ENCODE results near the gene VPS37C.
"Not testable (repeated sequence)": the region's sequence is repeated elsewhere in the genome, so short reads cannot be mapped to it uniquely, and the experiment has no call there.

The VPS37C gene

GRCh38 chr11:61102667-61103571 lies 58.3 kb downstream of the VPS37C start:
- FAIRE-seq (no peak), DNase-seq (ENCODE audit: low spot score) (no peak)

GRCh38 chr11:61098778-61099177 lies 62.4 kb downstream of the VPS37C start:
- no peak for DNase-seq (ENCODE audit: low spot score)
- FAIRE-seq = no peak

- FAIRE-seq; DNase-seq (ENCODE audit: low spot score): not testable (repeated sequence)
Observed at GRCh38 chr11:61098261-61098660, 63.0 kb downstream of the VPS37C start.

GRCh38 chr11:61095021-61095420 lies 66.2 kb downstream of the VPS37C start:
- DNase-seq (ENCODE audit: low spot score) (no peak), FAIRE-seq (no peak)

- FAIRE-seq; DNase-seq (ENCODE audit: low spot score): not testable (repeated sequence)
Observed at GRCh38 chr11:61094167-61094566, 67.1 kb downstream of the VPS37C start.

- no peak for FAIRE-seq
- DNase-seq (ENCODE audit: low spot score) = no peak
Observed at GRCh38 chr11:61092908-61093763, 68.1 kb downstream of the VPS37C start.

GRCh38 chr11:61092280-61092766 lies 68.9 kb downstream of the VPS37C start:
- DNase-seq (ENCODE audit: low spot score) (no peak), FAIRE-seq (no peak)

- no peak for FAIRE-seq
- DNase-seq (ENCODE audit: low spot score) = no peak
Observed at GRCh38 chr11:61091373-61092279, 69.6 kb downstream of the VPS37C start.

- FAIRE-seq = no peak
- DNase-seq (ENCODE audit: low spot score) = no peak
Observed at GRCh38 chr11:61090982-61091372, 70.2 kb downstream of the VPS37C start.

- DNase-seq (ENCODE audit: low spot score) (no peak), FAIRE-seq (no peak)
Observed at GRCh38 chr11:61090521-61090920, 70.7 kb downstream of the VPS37C start.

GRCh38 chr11:61089806-61090491 lies 71.3 kb downstream of the VPS37C start:
- no peak for FAIRE-seq
- DNase-seq (ENCODE audit: low spot score) = no peak

- DNase-seq (ENCODE audit: low spot score) (no peak), FAIRE-seq (no peak)
Observed at GRCh38 chr11:61087426-61088119, 73.7 kb downstream of the VPS37C start.

GRCh38 chr11:61083601-61084147 lies 77.6 kb downstream of the VPS37C start:
- DNase-seq (ENCODE audit: low spot score) = no peak
- FAIRE-seq = no peak

GRCh38 chr11:61082931-61083531 lies 78.2 kb downstream of the VPS37C start:
- no peak for FAIRE-seq
- DNase-seq (ENCODE audit: low spot score) = no peak

GRCh38 chr11:61082062-61082870 lies 79.0 kb downstream of the VPS37C start:
- FAIRE-seq (no peak), DNase-seq (ENCODE audit: low spot score) (no peak)

GRCh38 chr11:61080986-61081590 lies 80.1 kb downstream of the VPS37C start:
- DNase-seq (ENCODE audit: low spot score) (no peak), FAIRE-seq (no peak)

GRCh38 chr11:61080526-61080925 lies 80.7 kb downstream of the VPS37C start:
- DNase-seq (ENCODE audit: low spot score) (no peak), FAIRE-seq (no peak)

Measured in RCC 7860 (cell line).